Astrocyte of the spinal cord (primary cell): ENCODE measurements around the gene RHOF.
"Not testable (repeated sequence)": the region's sequence is repeated elsewhere in the genome, so short reads cannot be mapped to it uniquely, and the experiment has no call there.

Source experiments
- DNase-seq: peaks from one replicate; pipeline ENCODE4 v3.0.0; 2011; ENCODE audit warnings: low read depth, low spot score
- H3K4me3 ChIP-seq: 2 replicates; pipeline ENCODE4 v1.5.1; 2011; ENCODE audit warnings: low read depth, mild to moderate bottlenecking, low read length, moderate library complexity
- in situ Hi-C: cut with HindIII; loops from 2 replicates; pipeline ENCODE4 v1.10.0; 2017; ENCODE audit warnings: low sequenced_read_pairs
- TF ChIP-seq, protein P1 (sequence below): IDR thresholded peaks from 2 replicates; pipeline ENCODE4 v1.5.1; 2012; ENCODE audit warnings: low read depth, mild to moderate bottlenecking, low read length, inconsistent platforms

Gene RHOF

DNA sequence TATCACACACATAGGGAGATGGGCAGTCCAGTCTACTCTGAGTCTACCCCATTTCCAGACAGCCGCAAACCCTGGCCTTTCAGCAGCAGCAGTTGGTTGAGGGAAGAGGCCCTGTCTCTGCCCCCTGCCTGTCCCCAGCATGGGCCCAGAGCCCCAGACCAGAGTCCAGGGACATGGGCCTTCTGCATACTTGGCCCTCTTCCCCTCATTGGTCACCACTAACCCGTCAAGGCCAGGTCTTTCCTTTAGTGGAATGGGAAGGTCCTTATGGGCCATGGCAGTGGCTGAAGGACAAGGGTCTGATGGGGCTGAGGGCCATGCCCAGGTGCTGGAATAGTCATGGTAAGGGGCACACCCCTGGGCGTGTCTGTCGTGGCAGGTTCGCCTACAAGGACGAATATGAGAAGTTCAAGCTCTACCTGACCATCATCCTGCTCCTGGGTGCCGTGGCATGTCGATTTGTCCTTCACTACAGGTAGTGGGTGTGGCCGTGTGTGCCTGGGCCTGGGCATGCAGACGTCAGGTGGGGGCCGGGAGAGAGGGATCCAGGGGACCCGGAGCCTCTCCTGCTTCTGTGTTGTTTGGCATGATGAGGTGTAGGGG lies 41.6 kb downstream of the RHOF start:
- in situ Hi-C loops: no loop called here
- no peak for DNase-seq
- H3K4me3 ChIP-seq: no peak overlapping the region
- TF ChIP-seq, protein P1, sequence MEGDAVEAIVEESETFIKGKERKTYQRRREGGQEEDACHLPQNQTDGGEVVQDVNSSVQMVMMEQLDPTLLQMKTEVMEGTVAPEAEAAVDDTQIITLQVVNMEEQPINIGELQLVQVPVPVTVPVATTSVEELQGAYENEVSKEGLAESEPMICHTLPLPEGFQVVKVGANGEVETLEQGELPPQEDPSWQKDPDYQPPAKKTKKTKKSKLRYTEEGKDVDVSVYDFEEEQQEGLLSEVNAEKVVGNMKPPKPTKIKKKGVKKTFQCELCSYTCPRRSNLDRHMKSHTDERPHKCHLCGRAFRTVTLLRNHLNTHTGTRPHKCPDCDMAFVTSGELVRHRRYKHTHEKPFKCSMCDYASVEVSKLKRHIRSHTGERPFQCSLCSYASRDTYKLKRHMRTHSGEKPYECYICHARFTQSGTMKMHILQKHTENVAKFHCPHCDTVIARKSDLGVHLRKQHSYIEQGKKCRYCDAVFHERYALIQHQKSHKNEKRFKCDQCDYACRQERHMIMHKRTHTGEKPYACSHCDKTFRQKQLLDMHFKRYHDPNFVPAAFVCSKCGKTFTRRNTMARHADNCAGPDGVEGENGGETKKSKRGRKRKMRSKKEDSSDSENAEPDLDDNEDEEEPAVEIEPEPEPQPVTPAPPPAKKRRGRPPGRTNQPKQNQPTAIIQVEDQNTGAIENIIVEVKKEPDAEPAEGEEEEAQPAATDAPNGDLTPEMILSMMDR: no peak

DNA sequence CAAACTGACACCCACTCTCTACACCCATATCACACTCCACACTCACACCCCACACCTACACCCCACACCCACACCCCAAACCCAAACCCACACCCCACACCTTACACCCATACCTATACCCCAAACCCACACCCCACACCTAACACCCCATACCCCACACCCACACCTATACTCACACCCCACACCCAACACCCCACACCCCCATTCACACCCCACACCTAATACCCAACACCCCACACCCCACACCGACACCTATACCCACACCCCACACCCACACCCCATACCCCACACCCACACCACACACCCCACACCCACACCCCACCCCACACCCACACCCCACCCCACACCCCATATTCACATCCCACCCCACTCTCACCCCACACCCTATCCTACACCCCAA lies 42.5 kb downstream of the RHOF start:
- TF ChIP-seq, protein P1: no peak
- no peak overlapping the region for H3K4me3 ChIP-seq
- no peak for DNase-seq
- in situ Hi-C loops: no loop called here

DNA sequence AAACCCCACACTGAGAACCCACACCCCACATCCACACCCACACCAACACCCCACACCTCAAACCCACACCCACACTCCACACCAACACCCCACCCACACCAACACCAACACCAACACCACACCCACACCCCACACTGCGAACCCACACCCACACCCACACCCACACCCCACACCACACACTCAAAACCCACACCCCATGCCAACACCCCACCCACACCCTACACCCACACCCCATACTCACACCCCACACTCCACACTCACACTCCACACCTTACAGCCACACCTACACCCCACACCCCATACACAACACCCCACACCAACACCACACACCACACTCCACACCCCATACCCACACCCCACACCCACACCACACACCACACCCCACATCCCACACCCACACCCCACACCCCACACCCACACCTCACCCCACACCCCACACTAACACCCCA lies 43.0 kb downstream of the RHOF start:
- H3K4me3 ChIP-seq: no peak overlapping the region
- no peak for DNase-seq
- in situ Hi-C loops: no loop called here
- TF ChIP-seq, protein P1: no peak

GRCh38 chr12:121749267-121749666 lies 44.2 kb downstream of the RHOF start:
- TF ChIP-seq, protein P1: no peak
- in situ Hi-C loops: no loop called here
- no peak overlapping the region for H3K4me3 ChIP-seq
- no peak for DNase-seq

DNA sequence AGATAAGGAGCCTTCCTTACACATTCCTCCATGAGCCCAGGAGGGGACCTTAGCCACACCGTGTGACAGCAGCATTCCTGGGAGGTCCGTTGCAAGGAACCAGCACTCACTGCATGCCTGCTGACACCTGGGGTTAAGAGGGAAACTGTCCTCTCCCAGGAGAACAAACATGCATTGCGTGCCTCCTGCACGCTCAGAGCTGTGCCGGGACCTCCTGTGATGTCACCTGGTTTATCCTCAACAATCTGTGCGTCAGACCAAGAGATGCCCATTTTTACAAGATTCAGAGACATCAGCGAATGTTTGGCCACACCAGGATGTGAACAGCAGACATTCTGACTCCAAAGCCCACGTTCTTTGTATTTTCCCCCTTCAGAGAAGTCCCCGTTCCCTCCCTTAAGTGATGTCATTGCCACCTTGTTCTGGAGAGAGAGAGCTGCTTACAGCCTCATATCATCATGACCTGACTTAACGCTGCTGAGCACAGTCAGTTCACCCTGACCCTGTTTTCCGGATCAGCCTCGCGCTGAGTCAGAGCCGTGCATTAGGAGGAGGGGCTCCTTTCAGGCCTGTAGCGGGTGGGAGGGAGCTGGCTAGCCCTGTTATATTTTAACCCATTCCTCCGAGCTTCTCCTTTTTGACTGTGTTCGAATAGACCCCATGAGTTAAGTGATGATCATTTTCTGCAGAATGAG lies 44.8 kb downstream of the RHOF start:
- in situ Hi-C loops: no loop called here
- TF ChIP-seq, protein P1: no peak
- H3K4me3 ChIP-seq: no peak overlapping the region
- DNase-seq: peak; percentile 89

GRCh38 chr12:121748218-121748570 lies 45.3 kb downstream of the RHOF start:
- TF ChIP-seq, protein P1: no peak
- in situ Hi-C loops: no loop called here
- DNase-seq: no peak
- no peak overlapping the region for H3K4me3 ChIP-seq

- DNase-seq, in situ Hi-C loops, H3K4me3 ChIP-seq: not testable (repeated sequence)
Observed at GRCh38 chr12:121745545-121745944, 47.9 kb downstream of the RHOF start.
